Measurements from ENCODE around the gene HDAC4.

HDAC4 gene

DNA sequence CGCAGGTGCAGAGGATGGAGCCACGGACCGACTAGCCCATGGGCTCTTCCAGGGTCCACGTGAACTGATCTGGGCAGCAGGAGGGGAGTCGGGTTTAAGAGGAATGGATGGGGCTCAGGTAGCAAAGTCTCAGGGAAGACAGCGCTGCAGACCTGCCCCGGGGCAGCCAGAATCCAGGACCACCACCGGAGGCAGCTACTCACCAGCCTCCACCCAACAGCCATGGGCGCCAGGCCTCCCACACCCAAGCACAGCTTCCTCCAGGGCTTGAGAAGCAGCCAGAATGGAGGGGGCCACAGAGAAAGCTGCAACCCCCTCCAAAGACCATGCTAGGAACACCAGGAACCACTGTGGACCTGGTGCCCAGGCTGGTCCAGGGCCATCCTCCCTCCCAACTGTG, 388.6 kb downstream of the HDAC4 start:
- DNase-seq: no peak

GRCh38 chr2:239009589-239009961, 391.2 kb downstream of the HDAC4 start:
- no peak for DNase-seq

DNA sequence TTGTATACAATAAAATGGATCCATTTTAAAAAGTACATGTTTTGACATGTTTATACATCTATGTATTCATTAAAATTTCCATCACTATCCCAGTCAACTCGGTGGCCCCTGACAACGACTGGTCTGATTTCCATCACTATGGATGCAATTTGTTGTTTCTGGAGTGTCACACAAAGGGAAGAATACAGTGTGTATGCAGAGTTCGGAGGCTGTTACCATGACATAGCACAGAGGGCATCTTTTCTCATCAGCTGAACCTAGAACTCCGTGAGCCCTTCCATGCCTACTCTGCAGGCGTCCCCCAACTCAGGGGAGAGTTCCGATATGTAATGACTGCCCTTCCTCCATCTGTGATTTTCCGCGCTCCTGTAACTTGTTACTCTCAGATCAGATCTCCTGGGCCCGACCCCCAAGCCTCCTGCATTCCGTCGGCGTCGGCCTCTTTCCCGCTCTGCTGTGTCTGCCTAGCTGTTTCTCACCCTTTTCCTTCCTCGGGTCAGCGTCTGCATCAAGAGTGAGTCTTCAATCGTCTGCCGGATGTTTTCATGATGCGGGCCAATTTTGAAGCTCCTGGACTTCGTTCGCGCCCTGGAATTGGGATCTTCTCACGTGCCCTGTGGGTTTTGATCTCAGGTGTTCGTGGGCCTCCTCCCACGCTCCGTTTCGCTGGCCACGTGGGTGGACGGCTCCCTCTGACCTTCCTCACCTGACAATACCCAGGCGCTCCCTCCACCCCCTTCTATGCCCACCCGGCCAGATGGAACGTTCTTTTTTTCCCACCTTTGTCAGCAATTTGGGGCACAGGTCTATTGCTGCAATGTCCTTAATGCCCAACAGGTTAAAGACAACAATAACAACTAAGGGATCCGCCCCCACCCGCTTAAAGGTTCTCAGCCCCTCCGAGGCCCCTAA, 391.9 kb downstream of the HDAC4 start:
- no peak for DNase-seq

- no peak for DNase-seq
Measured at GRCh38 chr2:239008004-239008403, 392.8 kb downstream of the HDAC4 start.

- no peak for DNase-seq
Measured at GRCh38 chr2:239006622-239007285, 394.1 kb downstream of the HDAC4 start.

DNA sequence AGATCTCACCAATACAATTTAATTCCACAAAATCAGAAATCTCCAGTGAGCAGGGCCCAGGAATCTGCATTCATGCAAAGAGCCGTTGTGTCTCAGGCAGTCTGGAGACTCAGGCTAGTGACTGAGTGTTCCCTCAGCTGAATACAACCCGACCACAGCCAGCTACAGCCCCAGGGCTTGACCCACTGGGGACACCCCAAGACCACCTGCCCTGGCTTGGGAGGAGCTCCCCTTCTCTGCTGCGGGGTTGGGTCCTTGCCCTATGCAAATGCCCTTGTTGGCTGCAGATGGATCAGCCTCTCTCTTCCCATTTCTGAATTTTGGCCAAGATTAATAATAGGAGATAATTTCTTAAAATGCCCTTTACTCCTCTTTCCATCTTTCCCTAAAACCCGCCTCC, 395.2 kb downstream of the HDAC4 start:
- DNase-seq: no peak

DNA sequence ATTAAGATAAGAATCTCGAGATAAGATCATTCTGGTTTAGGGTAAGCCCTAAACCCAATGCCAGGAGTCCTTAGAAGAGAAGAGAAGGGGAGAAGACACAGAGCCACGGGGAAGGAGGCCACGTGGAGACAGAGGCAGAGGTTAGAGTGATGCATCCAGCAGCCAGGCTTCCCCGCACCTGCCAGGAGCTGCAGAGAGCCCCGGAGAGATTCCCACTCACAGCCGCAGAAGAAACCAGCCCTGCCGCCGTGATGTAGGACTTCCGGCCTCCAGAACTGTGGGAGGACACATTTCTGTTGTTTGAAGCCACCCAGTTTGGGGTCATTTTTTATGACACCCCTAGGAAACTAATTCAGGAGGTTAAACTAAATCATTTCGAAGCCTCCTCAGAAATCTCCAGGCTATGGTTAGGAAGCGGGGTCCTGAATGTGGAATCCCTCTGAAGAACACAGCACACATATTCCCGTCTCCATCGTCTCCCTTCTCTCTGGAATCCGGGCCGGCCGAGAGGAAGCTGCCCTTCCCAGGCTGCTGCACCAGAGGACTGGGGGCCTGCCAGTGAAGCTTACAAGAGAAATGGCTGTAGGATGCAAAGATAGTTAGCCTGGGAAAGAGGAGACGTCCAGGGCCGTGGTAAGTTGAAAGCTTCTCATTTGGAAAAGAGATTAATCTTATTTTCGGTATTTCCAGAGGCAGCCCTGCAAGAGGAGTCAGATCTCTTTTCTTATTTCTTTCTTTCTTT, 396.4 kb downstream of the HDAC4 start:
- DNase-seq: no peak

GRCh38 chr2:239003624-239004273, 397.1 kb downstream of the HDAC4 start:
- DNase-seq: no peak

- no peak for DNase-seq
Measured at GRCh38 chr2:239002954-239003623, 397.7 kb downstream of the HDAC4 start.

GRCh38 chr2:239002591-239002953, 398.2 kb downstream of the HDAC4 start:
- no peak for DNase-seq

GRCh38 chr2:239001794-239002193, 399.0 kb downstream of the HDAC4 start:
- no peak for DNase-seq

DNA sequence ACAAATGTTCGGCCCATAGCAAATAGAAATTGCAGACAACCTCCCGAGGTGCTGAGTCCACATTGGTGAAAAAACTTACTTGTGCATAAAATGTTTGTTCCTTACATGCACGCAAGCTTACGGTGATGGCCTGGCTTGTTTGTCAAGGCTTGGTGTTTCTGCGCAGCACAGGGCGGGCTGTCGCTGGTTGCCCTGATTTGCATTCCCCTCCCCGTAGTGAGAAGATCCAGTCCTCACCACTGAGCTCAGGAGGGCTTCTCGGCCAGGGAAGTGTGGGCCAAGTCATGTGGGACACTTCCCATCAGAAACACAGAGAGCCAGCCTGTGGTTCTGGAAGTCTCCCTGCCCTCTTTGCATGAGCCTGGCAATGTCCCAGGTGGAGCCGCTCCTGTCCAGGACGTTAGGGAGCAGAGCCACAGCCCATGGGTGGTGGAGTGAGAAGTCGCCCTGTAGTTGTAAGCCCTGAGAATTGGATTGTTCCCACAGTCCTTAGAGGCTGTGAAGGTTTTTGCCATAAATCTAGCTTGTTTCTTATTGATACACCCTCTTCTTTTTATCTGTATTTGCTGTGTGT, 400.2 kb downstream of the HDAC4 start:
- DNase-seq: no peak

GRCh38 chr2:239000089-239000488, 400.7 kb downstream of the HDAC4 start:
- no peak for DNase-seq

DNA sequence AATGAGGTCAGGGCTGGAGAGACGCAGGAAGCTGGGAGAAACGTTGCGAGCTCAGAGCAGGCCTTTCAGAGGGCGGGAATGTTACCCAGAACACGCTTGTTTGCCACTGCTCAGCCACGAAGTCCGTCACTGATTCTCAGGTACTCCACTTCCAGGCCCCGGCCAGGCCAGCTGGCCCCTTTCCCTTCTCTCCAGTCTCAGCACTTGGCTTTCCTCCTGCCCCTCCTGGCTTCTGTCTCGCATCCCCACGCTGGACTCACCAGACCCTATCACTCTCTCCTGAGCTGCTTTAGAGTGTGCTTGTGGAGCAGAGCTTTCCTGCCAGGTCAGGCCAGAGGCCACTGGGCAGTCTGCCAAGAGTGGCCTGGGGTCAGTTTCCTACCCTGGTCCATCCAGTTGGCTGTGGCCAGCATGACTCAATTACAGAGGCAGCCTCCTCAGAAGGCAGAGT, 401.5 kb downstream of the HDAC4 start:
- DNase-seq: no peak

GRCh38 chr2:238998801-238999200, 402.0 kb downstream of the HDAC4 start:
- DNase-seq: no peak

Measured in activated CD8-positive, alpha-beta memory T cell treated with anti-CD3 and anti-CD28 coated beads, Interleukin-2, amount 50 U/mL, for 48 hours (primary cell).